CD4-positive, alpha-beta T cell treated with Interleukin-6 for 4 hours (primary cell): ENCODE data around the gene USH1G.
"Not testable (repeated sequence)": the region's sequence is repeated elsewhere in the genome, so short reads cannot be mapped to it uniquely, and the experiment has no call there.

ENCODE experiments used
- DNase-seq: peaks from one replicate; pipeline ENCODE4 v3.0.0-alpha.2; 2020; ENCODE audit warnings: mixed read lengths

Gene USH1G

GRCh38 chr17:74922694-74923537 lies at the start of gene USH1G:
TSS of gene USH1G (minus strand) at chr17:74923255. CDS start at chr17:74923073, 182 bp downstream.
- DNase-seq = peak; percentile 38

DNA sequence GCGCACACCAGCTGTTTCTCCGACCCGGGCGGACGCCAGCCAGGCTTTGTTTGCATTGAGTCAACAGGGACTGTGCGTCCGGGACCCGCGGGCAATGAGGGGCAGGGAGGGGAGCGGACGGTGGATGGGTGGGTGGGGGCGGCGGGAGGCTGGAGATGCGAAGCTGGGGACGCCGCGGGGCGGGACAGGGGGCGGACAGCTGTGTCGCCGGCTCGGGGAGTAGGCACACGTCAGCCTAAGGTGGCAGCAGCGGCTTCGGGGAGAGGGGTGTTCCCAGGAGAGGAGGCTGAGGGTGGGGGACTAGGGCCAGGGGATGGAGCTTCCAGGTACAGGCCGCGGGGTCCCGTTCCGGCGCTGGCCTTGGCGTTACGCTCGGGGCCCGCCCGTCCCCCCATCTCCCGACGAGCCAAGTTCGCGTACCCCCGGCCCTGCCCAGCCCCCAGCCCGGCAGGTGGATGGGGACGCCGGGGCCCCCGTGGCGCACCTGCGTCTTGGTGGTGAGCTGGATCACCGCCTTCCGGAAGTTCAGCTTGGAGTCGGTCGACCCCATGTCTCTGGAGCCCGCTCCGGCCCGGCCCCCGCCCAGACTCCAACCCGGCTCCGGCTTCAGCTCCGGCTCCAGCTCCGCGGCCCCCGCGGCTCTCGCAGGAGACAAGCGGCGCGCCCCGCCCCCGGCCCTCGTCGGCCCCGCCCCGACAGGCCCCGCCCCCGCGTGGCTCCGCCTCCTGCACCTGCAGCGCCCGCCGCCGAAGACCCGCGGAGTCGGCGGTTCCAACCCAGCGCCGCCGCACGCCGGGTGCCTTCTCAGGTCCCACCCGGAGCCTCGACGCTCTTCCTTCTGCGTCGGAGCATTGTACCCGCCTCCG lies 49.3 kb upstream of the USH1G start, which contains the start of gene HID1:
Gene HID1, minus strand, starts transcription at position 653 of the 866 bp plus-strand sequence. Its CDS starts 103 bp downstream, at position 550.
- DNase-seq = peak; percentile 87

- DNase-seq = no peak
Observed at GRCh38 chr17:74971842-74972106, 48.7 kb upstream of the USH1G start.

- no peak for DNase-seq
Observed at GRCh38 chr17:74971069-74971841, 48.2 kb upstream of the USH1G start.

- DNase-seq = no peak
Observed at GRCh38 chr17:74970395-74970794, 47.3 kb upstream of the USH1G start.

- DNase-seq = not testable (repeated sequence)
Observed at GRCh38 chr17:74969501-74969900, 46.4 kb upstream of the USH1G start.

- DNase-seq = no peak
Observed at GRCh38 chr17:74968361-74968780, 45.3 kb upstream of the USH1G start.

DNA sequence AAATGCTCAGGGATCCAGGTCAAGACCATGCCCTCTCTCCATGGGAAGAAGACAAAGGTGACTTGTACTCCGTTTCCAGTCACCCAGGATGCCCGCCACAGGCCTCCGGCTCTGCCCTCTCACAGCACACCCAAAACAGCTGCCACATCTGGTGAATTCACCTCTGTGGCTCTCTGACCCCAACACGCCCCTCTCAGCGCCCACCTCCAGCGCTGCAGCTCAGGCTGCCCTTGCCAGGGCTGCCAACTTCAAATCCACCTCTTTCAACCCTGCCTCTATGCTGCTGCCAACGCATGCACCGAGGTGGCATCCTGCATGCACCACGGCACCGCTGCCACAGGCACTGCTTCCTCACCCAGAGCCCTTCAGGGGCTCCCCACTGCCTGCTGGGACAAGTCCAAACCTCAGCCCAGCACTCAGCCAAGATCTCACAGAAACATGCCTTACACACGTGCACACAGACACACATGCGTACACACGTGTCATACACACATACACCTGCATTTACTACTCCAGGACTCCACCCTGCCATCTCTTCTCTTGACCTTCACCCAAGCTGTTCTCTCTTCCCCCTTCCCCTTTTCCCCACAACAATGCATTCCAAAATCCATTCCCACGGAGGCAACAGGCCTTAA lies 42.0 kb upstream of the USH1G start:
- no peak for DNase-seq

GRCh38 chr17:74964246-74964761 lies 41.2 kb upstream of the USH1G start:
- no peak for DNase-seq

- no peak for DNase-seq
Observed at GRCh38 chr17:74963656-74964055, 40.6 kb upstream of the USH1G start.

DNA sequence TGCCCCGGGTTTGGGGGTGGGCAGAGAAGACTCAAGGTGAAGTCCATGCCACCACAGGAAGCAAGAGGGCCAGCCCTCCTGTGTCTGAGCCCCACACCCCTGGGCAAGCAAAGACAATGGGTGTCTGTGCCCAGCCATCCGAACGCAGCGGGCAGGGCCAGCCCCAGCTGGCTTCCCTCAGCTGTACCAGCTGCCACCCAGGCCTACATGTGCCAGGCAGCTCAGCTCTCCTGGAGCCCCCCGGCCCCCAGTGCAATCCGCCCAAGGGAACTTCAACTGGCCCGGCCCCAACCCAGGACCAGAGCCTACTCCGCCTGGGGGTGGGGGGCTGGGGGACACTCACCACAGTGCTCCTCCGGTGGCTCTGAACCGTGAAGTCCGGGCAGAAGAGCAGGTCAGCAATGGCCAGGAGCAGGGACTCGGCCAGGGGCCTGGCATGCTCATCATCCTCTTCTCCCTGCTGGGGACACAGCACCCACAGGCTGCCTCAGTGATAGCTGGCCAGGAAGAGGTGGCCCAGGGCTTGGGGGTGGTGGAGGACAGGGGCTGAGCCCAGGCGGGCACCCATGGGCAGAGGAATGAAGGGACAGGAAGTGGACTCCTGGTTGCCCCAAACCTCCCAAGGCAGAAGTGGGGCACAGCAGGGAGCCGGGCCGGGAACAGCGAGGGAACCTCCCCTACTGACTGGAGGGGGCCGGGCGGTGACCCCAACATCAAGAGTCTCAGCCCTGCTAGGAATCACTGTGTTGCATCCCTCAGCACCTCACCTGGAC lies 39.8 kb upstream of the USH1G start:
- no peak for DNase-seq

DNA sequence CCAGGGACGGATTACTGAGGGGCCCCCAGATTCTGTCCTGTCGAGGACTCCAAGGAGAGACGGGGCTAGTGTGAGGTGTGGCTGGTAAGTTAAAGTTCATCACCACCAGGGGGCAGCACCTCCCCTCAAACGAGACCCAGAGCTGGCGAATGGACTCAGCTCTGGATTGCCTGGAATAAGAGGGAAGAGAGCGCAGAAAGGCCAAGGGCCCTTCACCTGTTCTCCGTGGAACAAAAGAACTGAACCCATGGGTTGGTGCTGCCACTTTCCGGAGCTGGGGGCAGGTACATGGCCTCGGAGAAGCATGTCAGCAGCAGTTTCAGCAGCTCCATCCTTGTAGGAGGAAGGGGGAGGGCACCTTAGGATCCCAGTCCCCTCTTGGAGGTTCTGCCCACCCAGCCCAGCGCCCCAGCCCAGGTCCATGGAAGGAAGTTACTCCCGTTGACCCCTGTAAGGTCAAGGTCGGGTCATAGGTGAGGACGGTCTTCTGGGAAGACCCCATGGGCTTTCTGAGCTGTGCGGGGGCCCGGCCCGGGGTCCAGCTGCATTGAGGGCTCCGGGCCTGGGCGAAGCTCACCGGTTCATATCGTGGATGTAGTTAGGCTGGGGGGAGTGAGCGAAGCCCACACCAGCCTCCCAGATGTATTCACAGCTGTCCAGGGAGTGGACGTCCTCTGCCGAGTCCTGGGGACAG lies 38.7 kb upstream of the USH1G start:
- peak; percentile 92 for DNase-seq

DNA sequence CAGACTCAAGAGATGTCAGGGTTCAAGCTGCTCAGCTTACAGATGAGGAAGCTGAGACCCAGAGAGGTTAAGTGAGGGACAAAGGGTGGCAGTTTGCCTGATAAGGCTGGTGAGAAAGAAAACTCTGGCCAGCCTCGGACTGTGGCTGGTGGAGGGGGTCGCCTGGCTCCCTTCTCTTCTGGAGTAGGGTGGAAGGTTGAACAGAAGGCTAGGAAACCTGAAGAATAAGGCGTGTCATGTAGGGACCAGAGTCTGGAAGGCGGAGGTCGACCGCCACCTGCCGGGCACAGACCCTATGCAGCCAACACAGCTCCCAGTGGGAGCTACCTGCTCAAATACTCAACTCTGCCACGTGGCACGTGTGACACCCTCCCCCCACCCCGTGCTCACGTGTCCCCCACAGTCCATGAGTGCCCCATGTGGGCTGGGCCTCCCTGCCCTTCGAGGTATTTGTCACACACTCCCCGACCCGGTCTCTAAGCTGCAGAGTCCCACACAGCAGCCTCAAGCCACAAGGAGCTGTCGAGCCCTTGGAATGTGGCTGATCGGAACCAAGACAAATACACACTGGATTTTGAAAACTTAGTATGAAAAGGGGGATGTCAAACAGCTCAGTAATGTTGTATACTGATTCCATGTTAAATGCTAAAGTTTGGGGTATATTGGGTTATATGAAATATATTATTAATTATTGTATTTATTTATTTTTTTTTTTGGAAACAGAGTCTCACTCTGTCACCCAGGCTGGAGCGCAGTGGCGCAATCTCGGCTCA lies 37.7 kb upstream of the USH1G start:
- DNase-seq = peak; percentile 50

- DNase-seq = no peak
Observed at GRCh38 chr17:74959826-74960515, 36.9 kb upstream of the USH1G start.

- peak; percentile 82 for DNase-seq
Observed at GRCh38 chr17:74957935-74958740, 35.1 kb upstream of the USH1G start.

DNA sequence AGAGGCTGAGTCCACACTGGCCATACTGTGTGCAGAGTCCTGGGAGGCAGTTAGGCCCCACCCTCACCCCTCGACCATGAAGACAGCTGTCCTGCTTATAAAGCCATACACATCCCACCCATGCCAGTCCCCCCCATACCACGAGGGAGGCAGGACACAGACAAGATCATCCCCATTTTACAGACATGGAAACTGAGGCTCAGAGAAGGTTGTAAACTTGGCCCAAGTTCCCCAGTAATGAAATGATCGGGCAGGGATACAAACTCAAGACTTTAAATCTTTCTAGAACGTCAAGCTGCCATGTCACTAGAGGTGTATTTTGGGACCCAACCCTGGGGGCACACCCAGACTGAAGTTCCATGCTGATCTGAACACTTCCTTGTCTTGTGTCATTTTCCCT lies 33.0 kb upstream of the USH1G start:
- DNase-seq = no peak

DNA sequence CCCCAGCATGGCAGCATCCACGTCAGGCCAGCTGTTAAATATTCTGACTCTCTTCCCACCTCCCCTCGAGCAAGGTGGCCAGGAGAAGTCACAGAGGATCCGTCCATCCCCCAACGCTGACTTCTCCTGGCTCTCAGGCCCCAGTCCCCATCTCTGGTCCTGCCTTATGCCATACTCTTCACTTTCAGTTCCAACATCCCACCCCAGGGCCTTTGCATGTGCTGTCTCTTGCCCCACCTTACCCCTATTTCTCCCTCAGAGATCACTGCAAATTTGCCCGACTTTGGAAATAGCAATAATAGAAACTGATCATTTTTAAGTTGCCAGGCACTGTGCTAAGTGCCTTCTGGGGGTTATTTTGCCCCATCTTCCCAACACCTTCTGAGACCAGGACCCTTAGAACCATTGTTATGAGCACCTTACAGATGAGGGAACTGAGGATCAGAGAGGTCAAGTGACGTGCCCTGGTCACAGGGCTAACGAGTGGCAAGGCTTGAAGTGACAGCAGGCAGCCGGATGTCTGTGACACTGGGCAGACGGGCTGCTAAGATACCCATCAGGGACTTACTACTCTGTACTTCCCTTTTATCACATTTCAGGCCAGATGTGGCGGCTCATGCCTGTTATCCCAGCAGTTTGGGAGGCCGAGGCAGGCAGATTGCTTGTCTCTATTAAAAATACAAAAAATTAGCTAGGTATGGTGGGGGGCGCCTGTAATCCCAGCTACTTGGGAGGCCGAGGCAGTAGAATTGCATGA lies 31.8 kb upstream of the USH1G start:
- no peak for DNase-seq

DNA sequence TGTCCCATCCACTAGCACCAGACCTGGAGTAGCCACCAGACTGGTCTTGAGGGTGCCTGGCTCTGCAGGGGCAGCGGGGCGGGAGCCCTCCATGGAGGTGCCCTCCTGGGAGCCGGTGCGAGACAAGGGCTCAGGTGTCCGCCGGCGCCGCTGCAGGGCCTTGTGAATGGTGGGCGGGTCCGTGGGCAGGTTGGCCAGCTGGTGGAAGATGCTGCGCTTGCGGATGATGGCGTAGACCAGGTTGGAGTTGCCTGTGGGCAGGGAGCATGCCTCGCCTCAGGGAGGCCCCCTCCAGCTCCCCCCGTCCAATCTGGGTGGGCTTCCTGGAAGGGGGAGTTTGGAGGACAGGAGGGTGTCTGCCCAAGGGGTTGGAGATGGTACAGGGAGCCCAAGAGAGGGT lies 31.1 kb upstream of the USH1G start:
- no peak for DNase-seq
